Stimulated activated CD4-positive, alpha-beta T cell treated with anti-CD3 and anti-CD28 coated beads, Interleukin-1b, Interleukin-23, amount 100 ng/mL, for 4 hours (primary cell): ENCODE results near the gene RTN4RL1.

Experiments
- DNase-seq, 2 donors: peaks; one replicate each; pipeline ENCODE4 v3.0.0-alpha.2; 2020; ENCODE audit warnings: low read depth in 2 of 2

RTN4RL1 gene

DNA sequence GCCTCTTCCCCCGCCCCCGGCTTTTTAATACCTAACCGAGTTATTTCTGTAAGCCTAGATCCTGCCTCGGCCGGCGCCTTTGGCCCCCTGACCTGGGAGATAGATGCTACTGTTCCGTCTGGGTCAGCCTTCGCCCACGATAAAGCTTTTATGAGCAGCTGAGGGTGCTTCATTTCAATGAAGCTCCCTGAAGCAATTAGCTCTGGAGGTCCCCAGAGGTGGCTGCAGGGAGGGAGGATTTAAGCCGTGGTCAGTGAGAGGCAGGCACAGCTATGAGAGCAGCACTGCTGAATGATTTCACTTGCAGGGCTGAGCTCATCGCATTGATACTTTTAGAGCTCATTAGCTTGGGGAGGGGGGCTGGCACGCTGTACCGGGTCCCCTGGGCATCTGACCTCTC, 105.9 kb downstream of the RTN4RL1 start:
- no peak for DNase-seq

DNA sequence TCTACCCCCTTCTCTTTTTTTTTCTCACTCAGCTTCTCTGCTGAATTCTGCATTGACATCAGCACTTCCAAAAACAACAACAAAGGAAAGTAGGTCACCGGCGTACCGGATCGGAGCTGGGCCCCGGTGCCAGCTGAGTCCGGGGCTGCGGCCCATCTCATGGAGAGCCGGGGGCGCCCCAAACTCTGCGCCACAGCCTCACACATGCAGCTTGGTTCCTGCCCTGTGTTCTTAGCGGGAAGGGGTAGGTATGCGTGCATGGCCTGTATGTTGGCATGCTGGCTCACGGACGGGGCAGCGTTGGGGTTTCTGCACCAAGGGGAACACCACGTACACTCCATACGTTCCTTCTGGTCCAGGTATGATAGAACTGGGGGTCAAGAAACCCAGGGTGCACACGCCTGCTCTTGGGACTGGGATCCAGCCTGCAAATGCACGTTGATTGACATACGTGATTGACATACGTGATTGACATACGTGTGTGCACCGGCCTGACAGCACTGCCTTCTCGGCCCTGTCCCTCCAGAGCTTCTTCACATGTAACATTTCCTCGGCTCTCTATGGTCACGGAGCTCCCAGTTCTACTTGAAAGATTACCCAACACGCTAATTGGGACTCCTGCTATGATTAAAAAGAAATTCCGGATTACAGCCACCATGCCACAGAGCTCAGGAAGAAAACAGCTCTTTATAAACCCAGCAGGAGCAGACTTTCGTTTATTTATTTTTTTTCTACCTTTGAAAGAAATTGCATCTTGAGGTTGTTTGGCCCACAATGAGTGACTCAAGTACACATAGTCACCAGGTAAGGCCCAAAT, 106.6 kb downstream of the RTN4RL1 start:
- DNase-seq: no peak

DNA sequence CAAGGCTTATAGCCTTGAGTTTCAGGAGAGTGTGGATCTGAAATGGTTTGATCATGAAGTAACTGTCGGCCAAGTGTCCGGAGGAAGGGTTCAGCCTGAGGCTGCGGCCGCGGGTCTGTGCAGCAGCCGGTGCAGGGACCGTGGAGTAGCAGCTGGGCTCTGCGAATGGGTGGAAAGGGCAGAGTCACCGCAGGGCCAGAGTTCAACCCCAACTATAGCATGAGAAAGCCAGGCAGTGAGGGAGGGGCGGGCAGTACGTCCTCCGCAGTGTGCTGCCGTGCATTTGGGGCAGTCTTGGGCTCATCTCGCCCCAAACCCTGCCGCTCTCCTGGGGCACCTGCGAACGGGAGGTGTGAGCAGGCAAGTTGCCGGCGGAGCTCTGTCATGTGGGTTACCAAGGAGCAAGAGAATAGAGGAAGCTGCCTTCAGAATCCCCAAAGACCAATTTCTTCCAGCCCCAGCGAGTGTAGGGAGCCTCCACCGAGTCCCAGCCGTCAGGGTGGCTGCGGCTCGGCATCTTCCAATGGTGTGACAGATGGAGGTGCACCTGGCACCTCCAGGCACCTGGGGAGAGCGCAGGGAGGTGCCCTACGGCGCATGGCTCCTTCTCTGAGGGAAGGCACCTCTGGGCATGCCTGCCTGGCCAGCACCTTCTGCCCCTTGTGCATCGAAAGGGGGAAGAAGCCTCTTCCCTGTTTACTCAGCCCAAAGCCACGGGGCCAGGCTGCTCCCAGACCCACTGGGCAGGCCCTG, 108.0 kb downstream of the RTN4RL1 start:
- no peak for DNase-seq

DNA sequence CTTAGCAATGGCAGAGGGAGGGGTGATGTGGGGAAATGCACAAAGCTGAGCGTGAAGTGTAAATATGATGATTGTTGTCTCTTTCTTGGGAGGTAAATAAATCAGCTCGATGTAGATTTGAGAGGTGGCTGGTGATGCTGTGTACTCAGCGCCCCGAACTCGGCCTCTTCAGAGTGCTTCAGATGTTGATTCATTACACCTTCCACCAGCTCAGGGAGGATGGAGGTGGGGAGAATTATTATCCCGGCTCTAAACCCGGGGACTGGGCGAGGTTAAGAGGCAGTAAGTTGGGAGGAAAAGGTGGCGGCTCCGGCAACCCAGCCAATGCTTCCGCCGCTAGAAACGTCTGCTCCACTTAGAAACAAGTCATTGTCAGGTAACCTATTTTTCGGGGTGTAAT, 108.8 kb downstream of the RTN4RL1 start:
- DNase-seq: no peak

DNA sequence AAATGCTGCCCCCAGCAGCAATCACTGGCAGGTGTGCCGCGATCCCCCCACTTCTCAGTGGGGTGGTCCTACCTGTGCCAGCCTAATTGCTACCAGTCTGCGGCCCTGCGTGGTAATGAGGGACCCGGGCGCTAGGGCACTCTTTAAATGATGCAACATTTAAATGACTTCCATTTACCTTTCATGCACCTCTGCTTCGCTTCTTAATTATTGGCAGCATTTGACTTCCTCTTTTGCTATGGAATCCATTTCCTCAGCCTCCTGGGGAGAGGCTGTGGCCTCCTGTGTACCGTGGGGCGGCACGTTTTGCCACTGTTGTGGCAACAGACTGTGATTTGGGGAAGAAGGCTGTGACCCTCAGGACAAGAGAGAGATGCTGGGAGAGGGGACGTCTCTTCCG, 109.2 kb downstream of the RTN4RL1 start:
- no peak for DNase-seq

DNA sequence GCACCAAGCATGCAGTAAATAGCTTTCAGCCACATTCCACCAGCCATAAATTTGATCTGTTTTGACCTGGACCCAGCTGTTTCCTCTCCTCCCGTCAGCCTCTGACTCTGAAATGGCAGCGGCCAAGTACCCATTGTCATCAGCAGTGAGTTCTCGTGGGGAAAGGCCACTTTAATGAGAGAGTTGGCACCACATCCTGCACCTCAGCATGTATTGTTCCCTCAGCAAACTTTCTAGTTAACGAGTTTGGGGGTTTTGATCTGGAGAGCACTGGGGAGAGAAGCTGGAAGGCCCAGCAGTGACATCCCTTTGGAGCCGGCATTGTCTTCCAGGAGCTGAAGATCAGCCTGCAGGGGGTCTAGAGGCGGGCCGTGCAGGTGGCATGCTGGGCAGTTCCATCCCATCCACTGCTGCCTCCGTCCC, 110.5 kb downstream of the RTN4RL1 start:
- DNase-seq: no peak

DNA sequence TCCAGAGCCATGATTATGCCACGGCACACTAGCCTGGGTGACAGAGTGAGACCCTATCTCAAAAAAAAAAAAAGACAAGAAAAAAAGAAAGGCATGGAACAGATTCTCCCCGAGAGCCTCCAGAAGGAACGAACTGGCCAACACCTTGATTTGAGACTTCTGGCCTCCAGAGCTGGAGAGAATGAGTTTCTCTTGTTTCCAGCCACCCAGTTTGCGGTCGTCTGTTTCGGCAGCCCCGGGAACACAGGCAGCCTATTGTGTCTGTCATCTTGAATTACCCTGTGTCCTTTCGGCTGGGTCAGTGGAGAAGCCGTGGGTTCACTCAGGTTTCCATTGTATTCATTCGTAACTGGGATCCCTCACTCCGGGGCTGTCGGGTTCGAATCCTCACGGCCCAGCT, 111.4 kb downstream of the RTN4RL1 start:
- no peak for DNase-seq

DNA sequence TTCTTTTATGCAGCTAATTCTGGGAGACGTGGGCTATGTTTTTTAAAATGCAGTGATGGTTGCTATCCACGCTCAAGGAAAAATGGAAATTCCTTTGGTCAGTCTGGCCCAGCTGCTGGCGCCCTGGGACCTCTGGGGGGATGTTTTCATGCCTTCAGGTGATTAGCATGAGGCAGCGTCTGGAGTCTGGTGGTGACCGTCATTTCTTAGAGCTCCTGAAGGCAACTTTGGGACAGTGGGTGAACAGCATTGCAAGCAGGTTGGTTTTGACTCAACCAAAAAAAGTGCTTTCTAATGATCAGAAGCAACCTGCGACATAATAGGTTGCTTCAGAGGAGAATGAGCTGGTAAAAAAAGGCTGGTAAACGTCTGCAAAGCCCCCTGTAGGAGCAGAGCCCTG, 113.0 kb downstream of the RTN4RL1 start:
- DNase-seq: no peak

DNA sequence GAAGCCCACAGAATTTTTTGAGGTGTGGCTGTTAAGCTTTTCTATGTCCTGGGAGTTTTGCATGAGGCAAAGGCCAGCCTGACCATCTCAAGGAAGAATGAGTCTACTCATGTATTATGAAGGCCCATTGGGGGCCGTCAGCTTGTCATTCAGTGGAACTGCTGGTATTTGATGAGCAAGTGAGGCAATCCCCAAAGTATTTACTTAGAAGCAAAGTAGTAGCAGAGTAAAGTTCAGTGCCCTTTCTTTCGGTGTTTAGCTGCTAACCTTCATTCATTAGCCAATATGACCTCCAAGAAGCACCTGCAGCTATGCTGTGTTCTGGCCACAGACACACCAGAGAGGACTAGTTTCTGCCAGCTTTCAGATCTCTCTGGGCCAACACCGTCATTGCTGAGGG, 115.1 kb downstream of the RTN4RL1 start:
- no peak for DNase-seq

DNA sequence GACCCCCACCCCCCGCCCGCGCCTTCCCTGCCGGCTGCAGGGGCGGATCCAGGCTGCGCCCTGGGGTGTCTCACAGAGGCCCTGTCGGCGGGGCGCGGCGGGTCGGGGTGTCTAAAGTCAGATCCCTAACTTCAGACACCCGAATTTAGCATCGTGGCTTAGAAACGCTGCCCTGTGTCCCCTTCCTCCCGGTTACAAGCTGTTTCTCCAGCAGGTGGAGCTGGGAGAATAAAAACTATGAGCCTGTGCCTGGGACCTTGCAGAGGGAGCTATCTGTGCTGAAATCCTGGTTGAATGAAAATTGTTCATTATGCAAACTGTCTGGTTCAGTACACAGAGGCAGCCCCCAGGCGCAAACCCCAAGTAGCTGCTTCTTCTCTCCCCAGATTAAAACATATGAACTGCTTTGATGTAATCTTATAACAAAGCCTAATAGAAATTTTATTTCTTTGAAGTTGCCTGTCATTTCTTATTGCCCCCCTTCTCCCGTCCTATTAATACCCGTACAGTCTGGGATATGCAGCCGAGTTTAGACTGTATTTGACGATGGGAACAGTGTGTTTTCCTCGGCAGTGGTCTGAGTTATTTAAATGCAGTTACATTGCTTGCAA, 116.3 kb downstream of the RTN4RL1 start:
- DNase-seq: no peak

DNA sequence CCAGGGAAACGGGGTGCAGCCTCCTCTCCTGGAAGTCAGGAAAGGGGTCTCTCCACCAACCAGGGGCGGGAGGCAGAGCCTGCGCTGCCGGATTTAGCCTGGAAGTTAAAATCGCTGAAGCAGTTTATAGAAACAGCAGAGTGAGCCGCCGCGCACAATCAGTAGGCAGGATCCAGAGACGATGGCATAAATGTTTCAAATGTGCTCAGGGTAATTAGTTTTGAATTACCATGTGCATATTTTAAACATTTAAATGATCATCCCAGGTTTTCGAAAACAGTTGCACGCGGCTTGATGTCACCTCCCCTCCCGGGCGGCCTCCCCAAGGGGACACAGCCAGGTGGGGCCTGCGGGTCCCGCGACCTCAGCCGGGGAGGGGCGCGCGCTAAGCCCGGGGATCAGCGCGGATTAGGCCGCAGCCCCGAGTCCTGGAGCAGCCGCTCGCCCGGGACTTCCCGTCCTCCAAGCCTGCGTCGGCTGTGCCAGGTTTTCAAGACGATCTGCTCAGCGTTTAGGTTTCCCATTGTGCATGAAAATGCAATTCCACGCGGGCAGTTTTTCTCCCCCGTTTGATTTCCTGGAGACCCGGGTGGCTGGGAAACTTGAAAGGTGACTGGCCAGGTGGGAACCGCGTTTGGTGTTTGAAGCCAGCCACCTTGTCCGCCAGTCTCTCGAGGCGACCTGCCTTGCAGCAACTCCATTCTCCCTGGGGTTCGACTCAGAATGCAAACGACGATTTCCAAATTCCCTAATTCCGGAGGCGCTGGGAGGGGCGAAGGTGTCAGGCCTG, 117.0 kb downstream of the RTN4RL1 start:
- DNase-seq: no peak

DNA sequence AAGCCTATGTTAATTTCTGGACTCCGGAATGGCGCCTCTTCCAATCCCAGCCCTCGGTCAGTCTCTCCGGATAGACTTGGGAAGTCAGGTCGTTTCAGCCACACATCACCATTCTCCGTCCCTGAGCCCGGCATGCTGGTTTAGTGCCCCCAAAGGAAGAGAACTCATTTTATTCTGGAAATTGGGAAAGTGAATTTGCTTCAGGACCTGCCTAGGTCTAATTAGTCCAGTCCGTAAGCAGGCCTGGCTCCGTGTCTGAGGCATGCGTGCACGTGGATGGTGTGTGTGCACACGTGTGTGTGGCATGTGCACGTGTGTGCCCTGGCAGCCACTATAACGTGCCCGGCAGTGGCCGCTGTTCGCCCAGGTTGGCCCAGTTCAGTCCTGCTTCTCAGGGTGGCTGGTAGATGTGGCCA, 117.9 kb downstream of the RTN4RL1 start:
- DNase-seq: no peak

DNA sequence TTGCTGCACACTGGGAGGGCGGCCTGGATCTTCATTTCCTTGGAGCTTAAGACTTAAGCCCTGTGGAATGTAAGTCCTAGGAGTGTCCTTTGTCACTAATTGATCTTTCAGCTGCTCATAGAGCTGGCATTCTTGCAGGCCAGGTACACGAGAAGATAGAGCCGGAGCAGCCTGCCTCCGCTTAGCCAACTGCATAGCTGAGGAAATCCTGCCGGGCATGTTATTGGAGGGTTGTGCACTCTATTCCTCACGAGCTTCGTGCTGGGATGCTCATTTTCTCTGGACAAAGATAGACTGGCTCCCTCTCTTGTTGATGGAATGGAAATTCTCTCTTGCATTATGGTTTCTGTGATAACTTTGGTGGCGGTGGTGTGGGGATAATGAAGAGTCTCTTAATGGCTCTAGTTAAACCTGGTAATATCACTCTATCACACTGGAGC, 118.5 kb downstream of the RTN4RL1 start:
- no peak for DNase-seq

DNA sequence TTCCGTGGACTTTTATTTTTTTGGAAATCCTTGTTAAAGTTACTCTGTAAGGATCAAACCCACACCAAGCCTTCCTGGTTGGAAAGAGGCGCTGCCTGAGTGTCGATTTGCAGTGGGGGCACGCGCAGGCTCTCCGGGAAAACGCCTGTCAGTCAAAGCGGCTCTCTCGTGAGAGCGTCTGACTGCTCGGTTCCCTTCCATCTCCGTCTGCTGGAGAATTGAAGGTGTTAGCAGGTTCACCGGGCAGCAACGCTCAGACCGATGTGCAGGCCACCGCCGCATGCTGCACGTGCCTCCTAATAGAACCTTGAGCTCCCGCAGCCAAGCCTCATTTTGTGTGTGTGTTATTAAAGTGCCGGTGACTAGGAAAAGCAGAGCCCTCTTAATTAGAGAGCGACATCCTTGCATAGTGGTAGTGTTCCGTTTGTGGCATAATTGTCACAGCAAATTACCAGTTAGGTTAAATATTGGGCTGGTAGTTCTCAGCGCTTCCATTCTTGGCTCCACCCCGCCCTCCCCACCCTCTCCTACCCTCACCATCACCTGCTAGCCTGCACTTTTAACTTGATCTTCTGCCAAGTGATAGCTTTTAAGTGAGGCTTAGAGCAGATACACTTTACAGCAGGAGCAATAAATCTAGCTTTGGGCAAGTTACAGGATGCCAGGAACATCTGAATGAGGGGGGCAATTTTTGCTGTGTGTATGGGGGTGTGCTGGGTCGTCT, 119.8 kb downstream of the RTN4RL1 start:
- DNase-seq: no peak

DNA sequence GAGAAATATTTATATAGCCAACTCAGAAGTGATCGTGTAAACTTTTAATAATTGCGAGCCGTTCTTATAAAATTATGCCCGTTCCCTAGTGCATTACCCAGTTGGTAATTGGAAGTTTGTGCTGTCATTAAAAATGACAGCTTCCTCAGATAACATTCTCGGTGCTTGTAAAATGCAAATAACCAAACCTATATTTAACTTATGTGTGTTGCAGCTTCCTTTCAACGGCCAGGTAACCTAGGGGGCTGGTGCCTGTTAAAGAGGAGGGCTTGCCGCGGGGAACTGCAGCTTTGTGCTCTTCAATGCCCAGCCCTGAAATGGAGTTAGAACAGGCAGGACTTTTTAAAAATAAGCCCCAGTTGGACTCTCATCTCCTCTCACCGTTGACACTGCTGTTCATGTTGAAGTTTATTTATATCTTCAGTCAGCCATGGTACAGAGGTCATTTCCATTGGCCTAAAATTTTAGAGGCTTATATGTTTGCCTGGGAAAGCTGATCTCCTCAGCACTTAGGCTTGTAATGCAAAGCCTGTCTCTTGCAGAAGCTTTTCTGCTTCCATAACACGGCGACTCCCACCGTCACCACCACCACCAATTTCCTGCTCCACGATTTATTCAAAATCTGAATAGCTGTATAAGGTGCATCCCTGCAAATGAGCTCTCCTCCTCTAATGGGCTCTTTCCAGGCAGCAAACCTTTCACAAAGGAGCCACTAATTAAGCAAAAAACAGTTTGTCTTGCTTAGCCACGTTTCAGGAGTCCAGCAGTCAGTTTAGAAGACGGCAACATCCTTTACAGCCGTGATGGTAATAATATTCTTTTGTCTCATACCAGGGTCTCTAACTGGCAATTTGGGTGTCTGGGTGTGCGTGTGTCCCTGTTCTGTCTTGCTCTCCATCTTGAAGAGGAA, 120.6 kb downstream of the RTN4RL1 start:
- no peak for DNase-seq

DNA sequence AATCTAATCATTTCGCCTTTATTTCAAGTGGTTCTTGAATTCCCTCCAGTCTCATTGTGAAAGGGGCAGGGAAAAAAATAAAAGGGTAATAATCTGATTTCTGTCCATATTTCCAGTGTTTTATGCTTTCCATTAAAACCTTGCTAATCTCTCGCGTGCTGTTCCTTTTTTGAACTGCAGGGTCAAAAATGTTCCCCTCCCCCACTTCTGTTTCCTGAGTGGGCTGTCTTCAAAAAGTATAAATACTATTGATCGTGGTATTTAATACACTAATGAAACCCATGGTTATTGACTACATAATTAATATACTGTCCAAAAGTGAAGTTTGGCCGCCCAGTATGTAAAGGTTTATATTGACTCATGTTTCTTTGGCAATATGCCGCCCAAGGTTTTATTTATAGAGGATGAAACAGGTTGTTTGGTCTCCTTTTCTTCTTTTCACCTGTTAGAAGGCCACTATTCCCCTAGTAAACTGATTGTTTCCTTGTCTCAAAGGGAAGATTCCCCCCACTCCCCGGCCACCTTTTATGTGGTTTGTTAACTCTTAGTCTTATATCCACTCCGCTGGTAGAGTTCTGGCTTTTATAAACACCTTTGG, 125.6 kb downstream of the RTN4RL1 start:
- no peak for DNase-seq

DNA sequence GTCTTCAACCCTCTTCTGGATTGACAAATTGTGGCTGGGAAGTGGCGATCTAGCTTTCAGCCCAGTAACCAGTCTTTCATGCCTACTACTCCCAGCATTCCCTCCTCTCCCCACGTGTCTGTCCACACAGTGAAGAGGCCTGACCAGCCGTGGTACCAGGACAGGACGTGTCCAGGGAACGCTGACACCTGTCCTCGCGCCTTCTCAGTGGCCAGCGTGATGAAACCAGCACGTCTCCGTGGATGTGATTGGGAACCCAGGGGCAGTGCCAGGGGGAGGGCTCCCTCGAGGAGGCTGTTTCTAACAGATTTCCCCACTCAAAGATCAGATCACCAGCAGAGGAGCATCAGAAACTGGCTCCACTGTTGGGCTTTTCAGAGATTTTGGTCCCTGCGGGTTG, 126.3 kb downstream of the RTN4RL1 start:
- DNase-seq: no peak

DNA sequence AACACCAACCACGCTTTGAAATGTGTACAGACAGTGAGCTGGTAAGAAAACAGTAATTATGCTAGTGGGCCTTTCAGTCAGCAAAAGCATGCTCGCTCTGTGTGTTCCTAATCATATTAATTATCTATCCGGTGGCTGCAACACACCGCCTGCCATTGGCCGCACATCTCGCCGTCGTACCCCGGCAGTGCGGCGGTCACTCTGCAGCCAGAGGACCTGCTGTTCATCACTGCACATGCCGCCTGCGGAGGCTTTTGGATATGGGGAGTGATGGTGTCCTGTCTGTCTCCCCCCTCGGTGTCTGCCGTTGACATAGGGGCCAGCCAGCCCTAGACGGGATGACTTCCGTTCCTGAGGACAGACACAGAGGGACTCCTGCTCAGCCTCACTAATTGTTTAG, 126.8 kb downstream of the RTN4RL1 start:
- no peak for DNase-seq

DNA sequence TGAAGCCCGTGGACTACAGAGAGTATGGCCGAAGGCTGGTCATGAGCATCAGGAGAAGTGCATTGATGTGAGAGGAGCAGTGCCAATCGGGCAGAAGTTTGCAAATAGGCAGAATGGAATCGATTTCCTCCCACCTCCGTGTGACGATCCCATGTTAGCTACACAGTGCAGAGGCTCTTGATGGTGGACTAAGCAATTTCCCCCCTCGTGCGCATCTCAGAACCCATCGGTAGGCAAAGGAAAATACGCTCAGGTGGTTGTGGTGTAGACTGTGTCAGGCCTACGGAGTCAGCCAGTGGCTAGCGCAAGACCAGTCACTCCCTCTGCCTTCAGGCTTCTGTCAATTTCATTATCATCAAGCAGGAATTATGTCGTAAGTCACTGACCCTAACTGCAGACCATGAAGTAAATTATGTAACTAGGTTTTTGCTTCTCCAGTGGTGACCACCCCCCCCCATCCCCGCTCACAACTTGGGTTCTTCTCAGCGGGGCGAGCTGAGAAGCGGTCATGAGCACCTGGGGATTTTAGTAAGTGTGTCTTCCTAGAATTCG, 128.0 kb downstream of the RTN4RL1 start:
- no peak for DNase-seq
